Peyer's patch (tissue), 4 donors: ENCODE results near the gene ALOX15B.

Source experiments
- CTCF ChIP-seq, 6 experiments: fragments of 450-650 bp in 4 of 6; fragments of 200-600 bp in 2 of 6; sonication (generic) in 1 of 6; IDR thresholded peaks; one replicate each; pipeline ENCODE4 v1.5.1; 2017 to 2019; ENCODE audit warnings: antibody characterized with exemption in 6 of 6, mild to moderate bottlenecking in 3 of 6, moderate library complexity in 1 of 6
- POLR2A ChIP-seq, 2 donors: fragments of 450-650 bp; IDR thresholded peaks; one replicate each; pipeline ENCODE4 v1.5.1; 2017; ENCODE audit warnings: antibody characterized with exemption in 2 of 2, mild to moderate bottlenecking in 2 of 2, moderate library complexity in 2 of 2

GRCh38 chr17:7992924-7993323, 45.9 kb upstream of the ALOX15B start:
- TF ChIP-seq CTCF (IDR thresholded peaks at IDR 0.05) (no peak), POLR2A (IDR thresholded peaks at IDR 0.05) (no peak)
